HEK293T (cell line): ENCODE data around the gene DOCK10.

ENCODE experiments used
- ARNT ChIP-seq: fragments of 450-650 bp; IDR thresholded peaks from 2 replicates; pipeline ENCODE4 v1.6.1; 2017; ENCODE audit warnings: mild to moderate bottlenecking
- BHLHE40 ChIP-seq: fragments of 450-650 bp; IDR thresholded peaks from 2 replicates; pipeline ENCODE4 v1.6.1; 2016; ENCODE audit warnings: mild to moderate bottlenecking, moderate library complexity, borderline replicate concordance
- CTBP1 ChIP-seq: fragments of 450-650 bp; IDR thresholded peaks from 2 replicates; pipeline ENCODE4 v1.6.1; 2016; ENCODE audit warnings: borderline replicate concordance
- FOXK2 ChIP-seq: fragments of 450-650 bp; IDR thresholded peaks from 2 replicates; pipeline ENCODE4 v1.6.1; 2016; ENCODE audit warnings: mild to moderate bottlenecking
- FOXM1 ChIP-seq: fragments of 450-650 bp; IDR thresholded peaks from 2 replicates; pipeline ENCODE4 v1.6.1; 2017; ENCODE audit warnings: mild to moderate bottlenecking, borderline replicate concordance
- HDGF ChIP-seq: fragments of 450-650 bp; IDR thresholded peaks from 2 replicates; pipeline ENCODE4 v1.6.1; 2017; ENCODE audit warnings: antibody characterized with exemption, borderline replicate concordance
- NFRKB ChIP-seq: fragments of 450-650 bp; IDR thresholded peaks from 2 replicates; pipeline ENCODE4 v1.6.1; 2016; ENCODE audit warnings: mild to moderate bottlenecking, moderate library complexity
- SP1 ChIP-seq: fragments of 450-650 bp; IDR thresholded peaks from 2 replicates; pipeline ENCODE4 v1.6.1; 2017
- SUZ12 ChIP-seq: fragments of 450-650 bp; IDR thresholded peaks from 2 replicates; pipeline ENCODE4 v1.6.1; 2016; ENCODE audit warnings: mild to moderate bottlenecking
- TARDBP ChIP-seq: fragments of 450-650 bp; IDR thresholded peaks from 2 replicates; pipeline ENCODE4 v1.6.1; 2016

- TF ChIP-seq SUZ12 (no peak), HDGF (no peak), FOXK2 (no peak), FOXM1 (no peak), SP1 (no peak), ARNT (no peak), BHLHE40 (no peak), NFRKB (no peak), TARDBP (no peak), CTBP1 (no peak)
These were observed 72.5 kb downstream of the DOCK10 start for GRCh38 chr2:224969633-224970260.
